Measurements from ENCODE around the gene TRPV6.

Gene TRPV6

GRCh38 chr7:142883571-142884285 is 1.8 kb downstream of the TRPV6 start:
- no peak for DNase-seq

GRCh38 chr7:142883145-142883544 is 2.4 kb downstream of the TRPV6 start:
- DNase-seq = no peak

DNA sequence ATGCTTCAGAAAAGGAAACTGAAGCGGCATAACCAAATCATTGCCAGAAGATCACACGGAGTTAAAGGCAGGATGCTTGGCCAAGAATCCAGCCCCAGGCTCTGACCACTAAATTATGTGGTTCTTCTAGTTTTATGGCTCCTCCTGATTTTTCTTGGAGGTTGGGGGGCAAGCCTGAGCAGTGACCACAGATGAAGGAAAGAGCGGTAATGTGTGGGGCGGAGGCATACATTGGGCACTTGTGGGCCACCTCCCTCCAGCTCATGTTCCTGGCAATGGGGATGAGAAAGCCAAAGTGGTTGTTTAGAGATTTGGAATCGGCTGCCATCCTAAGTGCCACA is 3.2 kb downstream of the TRPV6 start:
- no peak for DNase-seq

- DNase-seq = no peak
Measured at GRCh38 chr7:142881586-142882337, 3.8 kb downstream of the TRPV6 start.

GRCh38 chr7:142880876-142881505 is 4.6 kb downstream of the TRPV6 start:
- DNase-seq = peak in 1 of 56 donors; percentile 31

DNA sequence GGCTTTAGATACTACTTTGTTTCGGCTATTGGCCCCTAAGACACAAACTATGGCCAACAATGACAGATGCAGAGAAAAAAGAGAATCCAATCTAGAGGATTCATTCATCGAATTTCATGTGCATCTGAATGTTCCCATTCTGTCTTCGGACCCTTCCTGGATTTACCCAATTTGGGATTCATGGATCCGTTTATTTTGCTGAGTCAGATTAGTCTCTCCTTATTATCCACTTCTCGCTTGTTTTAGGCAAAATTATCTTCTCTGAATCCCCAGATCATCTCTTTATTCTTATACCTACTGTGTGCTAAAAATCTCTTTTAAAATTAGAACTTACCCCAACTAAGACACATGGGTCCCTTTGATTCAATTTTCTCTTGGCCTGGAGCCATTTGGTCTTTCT is 6.5 kb downstream of the TRPV6 start:
- DNase-seq = no peak

DNA sequence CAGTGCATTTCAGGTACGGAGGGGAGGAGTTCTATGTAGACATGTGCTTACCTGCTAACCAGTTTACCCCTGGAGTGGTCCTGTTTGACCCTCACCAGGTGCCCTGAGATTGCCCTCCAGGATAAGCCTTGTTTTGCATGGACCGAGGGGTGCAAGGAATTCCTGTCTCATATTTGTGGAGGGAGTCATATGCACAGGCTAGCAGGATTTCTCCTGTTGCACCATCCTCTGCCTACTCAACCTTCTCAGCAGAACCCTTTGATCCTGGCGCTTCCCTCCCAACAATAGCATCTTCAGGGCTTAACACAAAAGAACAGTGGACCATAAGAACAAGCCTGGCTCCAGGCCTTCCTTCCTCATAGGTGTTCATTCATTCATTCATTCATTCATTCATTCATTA is 7.2 kb downstream of the TRPV6 start:
- no peak for DNase-seq

- DNase-seq = no peak
Measured at GRCh38 chr7:142876991-142877910, 8.3 kb downstream of the TRPV6 start.

DNA sequence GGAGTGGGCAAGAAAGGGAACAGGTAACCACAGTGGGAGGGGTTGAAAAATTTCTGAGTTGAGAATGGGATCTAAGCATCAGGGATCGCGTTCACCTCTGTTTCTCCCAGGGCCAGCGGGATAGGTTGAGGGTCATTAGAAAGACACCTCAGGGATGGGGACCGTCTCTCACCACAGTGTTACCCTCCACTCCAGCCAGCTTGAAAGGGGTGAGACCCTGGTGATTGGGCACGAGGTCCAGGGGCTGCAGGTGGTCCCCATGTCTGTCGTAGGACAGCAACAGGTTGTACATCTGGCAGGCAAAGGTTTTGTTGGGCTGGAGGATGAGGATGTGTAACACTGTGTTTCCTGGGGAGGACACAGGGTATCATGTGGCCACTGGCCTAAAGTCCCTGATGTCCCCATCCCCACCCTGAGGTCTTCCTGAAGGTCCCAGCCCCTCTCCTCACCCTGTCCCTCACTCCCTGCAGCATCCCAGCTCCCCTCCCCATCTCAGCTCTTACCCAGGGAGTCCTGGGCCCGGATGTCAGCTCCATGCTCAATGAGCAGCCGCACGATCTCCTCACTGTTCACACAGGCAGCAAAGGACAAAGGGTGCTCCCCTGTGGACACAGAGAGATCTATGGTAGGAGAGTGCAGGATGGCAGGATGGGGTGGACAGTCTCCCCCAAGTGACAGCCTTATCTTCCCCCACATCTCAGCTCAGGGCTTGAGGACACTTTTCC is 9.1 kb downstream of the TRPV6 start:
- DNase-seq = no peak

DNA sequence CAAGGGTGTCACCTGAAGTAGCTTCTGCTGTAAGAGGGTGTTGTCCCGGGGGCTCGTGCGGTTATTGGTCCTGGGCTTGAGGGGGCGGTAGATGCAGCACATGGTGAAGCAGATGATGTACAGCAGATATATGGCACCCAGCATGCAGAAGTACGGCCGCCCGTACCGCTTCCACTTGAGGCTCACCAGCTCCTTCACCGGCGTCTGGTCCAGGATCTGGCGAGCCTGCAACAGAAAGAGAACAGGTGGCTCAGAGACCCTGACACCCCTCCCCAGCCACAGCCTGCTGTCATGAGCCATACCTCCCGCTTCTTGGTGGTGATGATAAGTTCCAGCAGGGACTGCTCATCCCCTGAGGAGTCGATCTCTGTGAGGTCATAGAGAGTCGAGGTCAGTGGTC is 10.1 kb downstream of the TRPV6 start:
- DNase-seq = no peak

DNA sequence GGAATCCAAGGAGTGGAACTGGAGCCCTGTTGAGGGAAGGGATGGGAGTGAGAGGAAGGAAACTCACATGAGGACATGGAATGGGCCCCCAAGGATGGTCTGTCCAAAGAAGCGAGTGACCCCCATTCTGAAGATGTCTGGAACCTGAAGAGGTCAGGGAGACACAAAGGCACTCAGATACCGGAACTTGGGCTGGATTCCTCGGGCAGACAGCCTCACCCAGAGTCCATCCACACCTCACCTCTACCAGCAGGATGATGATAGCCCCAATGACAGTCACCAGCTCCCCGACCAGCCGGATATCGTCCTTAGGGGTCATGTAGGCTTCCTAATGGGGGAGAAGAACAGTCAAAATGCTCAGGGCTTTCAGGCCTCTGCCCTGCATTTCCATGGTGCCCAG is 10.7 kb downstream of the TRPV6 start:
- no peak for DNase-seq

DNA sequence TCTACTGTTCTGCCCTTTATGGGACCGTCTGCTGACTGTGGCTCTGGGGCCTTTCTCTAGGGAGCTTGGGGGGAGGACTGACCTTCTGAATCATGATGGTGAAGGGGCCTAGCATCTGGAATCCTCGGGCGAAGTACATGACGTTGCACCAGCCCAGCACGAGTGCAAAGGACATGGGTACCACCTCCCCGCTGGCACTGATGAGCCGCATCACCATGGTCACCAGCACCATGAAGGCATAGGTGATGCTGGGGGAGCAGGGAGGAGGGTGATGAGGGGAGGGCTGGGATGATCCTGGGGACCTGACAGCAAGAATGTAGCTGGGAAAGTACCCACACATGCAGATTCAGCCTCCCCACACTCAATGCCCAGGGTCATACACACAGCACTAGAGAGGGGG is 11.1 kb downstream of the TRPV6 start:
- DNase-seq = no peak

DNA sequence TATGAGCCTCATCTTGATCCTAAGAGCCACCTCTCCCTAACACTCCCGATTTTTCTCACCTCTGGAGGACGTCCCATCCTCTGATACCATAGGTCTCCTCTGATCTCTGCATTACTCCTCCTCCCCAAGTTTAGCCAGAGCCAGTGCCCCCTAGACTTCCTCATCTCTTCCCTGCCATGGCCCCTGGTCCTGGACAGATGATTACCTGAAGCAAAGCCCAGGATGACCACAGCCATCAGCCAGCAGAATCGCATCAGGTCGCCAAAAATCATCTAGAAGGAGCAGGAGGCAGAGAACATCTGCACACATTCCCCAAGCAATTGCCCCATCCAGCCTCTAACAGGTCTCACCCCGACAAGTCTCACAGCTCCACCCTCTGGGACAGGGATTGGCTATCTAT is 11.7 kb downstream of the TRPV6 start:
- DNase-seq = no peak

GRCh38 chr7:142873281-142873784 is 12.2 kb downstream of the TRPV6 start:
- peak in 1 of 56 donors; percentile 38 for DNase-seq

GRCh38 chr7:142872106-142872675 is 13.4 kb downstream of the TRPV6 start:
- no peak for DNase-seq

GRCh38 chr7:142871260-142872105 is 14.1 kb downstream of the TRPV6 start:
- no peak for DNase-seq

- no peak for DNase-seq
Measured at GRCh38 chr7:142870566-142871259, 14.8 kb downstream of the TRPV6 start.

DNA sequence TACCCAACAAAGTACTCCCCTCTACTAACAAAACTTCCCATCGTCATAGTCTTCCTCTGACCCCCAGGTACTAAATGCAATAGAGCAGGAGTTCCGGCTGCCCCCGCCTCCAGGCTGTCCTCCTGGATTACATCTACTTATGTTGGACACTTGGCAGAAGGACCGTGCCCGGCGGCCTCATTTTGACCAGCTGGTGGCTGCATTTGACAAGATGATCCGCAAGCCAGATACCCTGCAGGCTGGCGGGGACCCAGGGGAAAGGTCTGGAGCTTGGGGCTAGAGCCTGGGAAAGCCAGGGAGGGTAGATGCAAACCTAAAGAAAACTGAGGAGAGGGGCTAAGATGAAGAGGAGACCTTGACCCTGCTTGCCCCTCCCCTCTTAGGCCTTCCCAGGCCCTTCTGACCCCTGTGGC is 15.4 kb downstream of the TRPV6 start:
- no peak for DNase-seq

- no peak for DNase-seq
Measured at GRCh38 chr7:142869434-142869833, 16.1 kb downstream of the TRPV6 start.
